Stromal cell of bone marrow (primary cell): Measurements from ENCODE around the gene SYT12.

Experiments
- DNase-seq: peaks from one replicate; pipeline ENCODE4 v3.0.0-alpha.2; 2012; ENCODE audit warnings: low read depth

SYT12 gene

DNA sequence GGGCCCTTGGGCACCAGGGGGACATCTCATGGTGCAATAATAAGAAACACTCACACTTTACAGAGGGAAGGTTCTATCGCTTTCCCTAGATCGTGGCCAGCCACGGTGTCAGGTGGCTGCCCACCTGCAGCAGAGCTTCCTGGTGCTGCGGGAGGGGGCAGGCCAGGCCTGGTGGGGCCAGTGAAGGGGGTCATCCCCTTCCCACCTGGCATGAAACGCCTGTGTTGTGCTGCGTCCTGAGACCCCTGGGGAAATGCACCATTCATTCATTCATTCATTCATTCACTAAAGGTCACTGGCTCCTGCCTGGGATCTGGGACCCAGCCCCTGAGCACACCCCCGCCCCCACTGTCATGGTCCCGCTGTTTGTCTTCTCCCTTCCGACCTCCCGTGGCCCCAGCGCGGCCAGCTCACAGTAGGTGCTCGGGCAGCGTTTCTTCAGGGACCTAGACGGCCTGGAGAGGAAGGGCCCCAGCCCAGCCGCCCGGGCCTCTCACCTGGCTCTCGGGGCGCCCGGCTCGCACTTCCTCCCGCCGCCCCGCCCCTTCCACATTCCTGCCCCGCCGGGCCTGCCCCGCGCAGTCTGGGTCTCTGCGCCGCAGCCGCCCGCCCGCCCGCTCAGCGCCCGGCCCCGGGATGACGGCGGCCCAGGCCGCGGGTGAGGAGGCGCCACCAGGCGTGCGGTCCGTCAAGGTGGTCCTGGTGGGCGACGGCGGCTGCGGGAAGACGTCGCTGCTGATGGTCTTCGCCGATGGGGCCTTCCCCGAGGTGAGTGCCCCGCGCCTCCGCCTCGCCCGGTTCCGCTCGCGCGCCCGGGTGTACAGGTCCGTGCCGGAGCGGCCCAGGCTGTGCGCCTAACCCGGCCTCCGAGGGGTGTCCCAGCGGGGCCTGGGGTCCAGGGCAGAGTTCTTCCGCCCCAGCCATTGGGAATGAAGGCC, 33.6 kb downstream of the SYT12 start, which contains the start of gene RHOD:
Gene RHOD, plus strand, starts transcription at position 581 of the 938 bp plus-strand sequence. Its CDS starts 56 bp downstream, at position 637.
- no peak for DNase-seq

DNA sequence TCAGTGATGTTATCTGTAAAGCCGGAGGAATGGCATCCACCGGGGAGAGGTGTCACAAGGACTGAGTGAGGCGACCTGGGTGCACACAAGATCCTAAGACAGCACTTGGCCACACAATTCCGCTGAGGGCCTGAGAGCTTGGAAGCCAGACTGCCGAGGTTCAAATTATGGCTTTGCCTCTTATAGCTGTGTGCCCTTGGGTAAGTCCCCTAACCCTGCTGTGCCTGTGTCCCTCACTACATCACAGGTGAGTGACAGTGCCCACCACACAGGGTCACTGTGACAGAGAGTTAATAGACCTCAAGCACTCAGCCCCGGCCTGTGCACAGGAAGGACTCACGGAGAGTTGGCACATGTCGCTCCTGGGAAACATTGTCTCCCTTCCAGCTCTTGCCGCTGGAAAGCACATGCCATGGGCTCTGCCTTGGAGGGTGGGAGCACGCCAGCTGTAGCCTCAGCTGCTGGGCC, 34.3 kb downstream of the SYT12 start:
- no peak for DNase-seq

DNA sequence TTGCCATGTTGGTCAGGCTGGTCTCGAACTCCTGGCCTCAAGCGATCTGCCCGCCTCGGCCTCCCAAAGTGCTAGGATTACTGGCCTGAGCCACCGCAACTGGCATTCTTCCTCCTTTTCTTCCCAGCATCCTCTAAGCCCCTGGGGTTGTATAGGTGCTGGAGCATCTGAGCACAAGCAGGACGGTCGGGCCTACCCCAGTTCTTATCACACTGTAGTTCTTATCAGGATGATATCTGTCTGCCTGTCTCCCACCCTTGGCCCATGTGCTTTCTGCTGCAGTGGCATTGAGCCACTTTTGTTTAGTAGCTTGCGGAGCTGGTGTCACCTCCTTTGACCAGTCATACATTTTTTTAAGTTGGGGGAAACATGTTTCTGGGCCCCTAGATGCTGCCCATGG, 35.6 kb downstream of the SYT12 start:
- DNase-seq: no peak

DNA sequence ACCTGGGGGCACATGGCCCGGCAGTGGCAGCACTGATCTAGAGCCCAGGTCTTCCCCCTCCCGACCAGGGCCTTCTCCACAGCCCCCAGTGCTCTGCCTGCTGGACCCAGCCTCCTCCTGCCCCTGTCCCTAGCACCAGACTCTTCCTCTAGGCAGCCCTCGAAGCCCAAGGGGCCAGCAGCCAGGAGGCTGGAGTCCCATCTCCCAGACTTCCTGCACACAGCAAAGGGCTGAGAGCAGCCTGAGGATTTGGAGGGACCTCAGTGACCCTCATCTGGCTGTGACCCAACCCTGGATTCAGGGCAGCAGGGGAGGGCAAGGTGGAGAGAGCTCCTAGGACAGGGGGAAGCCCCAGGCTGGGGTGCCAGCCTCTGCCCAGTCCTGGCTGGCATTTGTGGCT, 36.7 kb downstream of the SYT12 start:
- no peak for DNase-seq

DNA sequence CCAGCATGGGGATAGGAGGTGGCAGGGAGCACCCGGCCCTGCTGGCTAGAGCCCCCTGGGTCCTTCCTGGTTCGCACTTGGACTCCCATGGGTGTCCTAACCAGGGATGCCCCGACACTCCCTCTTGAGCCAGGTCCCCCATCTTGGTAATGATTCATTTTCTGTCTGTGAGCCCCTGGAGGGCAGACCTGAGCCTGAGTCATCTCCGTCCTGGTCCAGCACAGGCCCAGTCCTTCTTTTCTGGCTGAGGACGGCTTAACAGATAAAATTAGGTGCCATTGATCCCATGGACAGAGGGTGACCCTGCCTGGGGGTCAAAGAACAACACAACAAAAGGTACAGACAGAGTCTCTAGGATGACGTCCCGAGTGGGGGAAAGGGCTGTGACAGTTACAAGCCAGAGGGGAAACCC, 37.2 kb downstream of the SYT12 start:
- DNase-seq: no peak

- DNase-seq: no peak
Measured at GRCh38 chr11:67062526-67063373, 39.8 kb downstream of the SYT12 start.

- no peak for DNase-seq
Measured at GRCh38 chr11:67066333-67066709, 43.4 kb downstream of the SYT12 start.

DNA sequence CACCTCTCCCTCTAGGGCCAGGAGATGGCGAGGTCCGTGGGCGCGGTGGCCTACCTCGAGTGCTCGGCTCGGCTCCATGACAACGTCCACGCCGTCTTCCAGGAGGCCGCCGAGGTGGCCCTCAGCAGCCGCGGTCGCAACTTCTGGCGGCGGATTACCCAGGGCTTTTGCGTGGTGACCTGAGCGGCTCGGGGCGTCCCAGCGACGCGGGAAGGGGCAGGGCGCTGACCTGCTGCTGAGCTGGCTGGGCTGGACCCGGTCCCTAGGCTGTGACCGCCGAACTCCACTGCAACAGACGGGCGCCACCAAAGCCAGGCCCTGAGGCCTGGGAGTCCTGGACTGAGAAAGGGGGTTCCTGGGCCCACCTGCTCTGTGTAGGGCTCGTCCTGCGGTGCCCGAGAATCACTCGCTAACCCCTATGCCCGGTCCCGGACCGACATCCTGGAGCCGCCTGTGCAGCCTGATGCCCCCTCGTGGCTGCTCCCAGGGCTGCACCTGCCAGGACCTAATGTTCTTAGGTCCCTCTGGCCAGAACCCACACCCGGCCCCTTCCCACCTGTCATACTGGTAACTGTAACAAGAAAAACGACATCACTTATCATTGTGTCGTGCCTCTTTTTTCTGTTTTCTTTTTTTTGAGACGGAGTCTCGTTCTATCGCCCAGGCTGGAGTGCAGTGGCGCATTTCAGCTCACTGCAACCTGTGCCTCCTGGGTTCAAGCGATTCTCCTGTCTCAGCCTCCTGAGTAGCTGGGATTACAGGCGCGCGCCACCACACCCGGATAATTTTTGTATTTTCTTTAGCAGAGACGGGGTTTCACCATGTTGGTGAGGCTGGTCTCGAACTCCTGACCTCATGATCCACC, 48.7 kb downstream of the SYT12 start:
- DNase-seq: no peak

DNA sequence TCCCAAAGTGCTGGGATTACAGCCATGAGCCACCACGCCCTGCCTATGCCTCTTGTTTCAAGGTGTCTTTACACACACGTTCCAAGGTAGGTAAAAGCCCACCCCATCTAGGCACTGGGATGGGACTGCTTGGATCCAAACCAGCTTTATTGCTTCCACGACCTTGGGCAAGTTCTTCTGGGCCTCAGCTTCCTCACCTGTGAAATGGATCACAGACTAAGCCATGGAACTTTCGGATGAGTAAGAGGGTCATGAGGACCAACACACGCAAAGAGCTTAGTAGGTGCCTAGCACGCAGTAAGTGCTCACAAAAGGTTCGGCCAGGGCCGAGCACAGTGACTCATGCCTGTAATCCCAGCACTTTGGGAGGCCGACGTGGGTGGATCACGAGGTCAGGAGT, 49.4 kb downstream of the SYT12 start:
- DNase-seq: no peak

- DNase-seq: no peak
Measured at GRCh38 chr11:67073908-67074307, 51.0 kb downstream of the SYT12 start.

DNA sequence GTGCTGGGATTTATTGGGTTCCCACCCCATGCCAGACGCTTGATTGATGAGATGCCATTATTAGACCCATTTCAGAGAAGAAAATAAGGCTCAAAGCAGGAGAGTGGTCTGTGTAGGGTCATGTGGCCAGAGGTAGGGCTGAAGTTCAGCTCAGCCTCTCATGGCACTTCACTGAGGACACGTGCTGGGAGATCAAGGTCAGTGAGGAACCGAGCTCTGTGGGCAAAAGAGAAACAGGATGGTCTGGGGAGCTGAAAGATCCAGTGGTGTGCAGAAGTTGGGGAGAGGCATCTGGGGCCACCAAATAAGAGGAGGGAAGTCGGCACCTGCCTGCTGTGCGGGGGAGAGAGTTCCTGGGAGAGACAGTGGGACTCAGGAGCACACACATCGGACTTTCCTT, 53.3 kb downstream of the SYT12 start:
- DNase-seq: no peak

GRCh38 chr11:67079065-67079705, 56.3 kb downstream of the SYT12 start:
- no peak for DNase-seq

GRCh38 chr11:67082071-67082791, 59.3 kb downstream of the SYT12 start:
- DNase-seq: no peak

DNA sequence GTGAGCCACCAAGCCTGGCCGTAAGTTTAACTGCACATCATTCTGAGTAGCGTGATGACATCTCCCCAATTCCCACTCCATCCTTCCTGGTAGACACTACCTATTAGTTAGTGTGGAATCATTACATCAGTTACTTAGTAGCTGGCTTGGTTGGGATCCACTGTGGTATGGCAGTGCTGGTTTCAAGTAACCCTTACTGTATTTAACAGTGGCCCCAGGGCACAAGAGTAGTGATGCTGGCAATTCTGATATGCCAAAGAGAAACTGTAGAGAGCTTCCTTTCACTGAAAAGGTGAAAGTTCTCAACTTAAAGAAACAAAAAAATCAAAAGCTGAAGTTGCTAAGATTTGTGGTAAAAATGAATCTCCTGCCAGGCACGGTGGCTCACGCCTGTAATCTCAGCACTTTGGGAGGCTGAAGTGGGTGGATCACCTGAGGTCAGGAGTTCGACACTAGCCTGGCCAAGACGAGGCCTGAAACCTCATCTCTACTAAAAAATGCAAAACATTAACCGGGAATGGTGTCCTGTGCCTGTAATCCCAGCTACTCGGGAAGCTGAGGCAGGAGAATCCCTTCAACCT, 60.9 kb downstream of the SYT12 start:
- DNase-seq: no peak

- DNase-seq: no peak
Measured at GRCh38 chr11:67085617-67086016, 62.7 kb downstream of the SYT12 start.

GRCh38 chr11:67090717-67091116, 67.8 kb downstream of the SYT12 start:
- DNase-seq: no peak

GRCh38 chr11:67095214-67095507, 72.2 kb downstream of the SYT12 start:
- DNase-seq: no peak

DNA sequence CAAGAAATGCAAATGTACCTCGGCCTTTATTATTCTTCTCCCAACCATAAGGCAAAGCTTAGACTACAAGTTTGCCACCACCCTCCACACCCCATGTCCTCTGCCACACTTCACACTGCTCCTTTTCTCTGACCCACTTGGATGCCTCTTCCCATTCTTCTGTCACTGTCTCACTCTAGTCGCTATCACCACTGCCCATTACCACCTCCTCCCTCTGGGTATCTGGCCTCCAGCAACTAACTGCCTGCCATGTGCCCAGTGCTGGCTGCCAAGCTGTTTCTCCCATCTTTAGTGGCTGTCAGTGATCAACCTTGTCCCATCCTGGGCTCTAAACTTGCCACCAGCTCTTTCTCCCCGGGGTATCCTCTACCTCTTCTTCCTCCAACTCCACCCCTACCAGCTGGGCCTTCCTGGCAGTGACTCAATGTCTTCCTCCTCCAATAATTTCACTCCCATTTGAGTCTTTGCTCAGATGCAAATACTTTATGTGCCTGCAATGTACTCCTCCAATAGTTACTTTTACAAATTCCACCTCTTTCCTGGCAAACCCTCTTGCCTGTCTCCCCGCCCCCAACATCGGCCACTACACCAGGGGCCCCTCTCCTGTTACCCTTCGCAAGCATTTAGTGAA, 76.0 kb downstream of the SYT12 start:
- DNase-seq: no peak

DNA sequence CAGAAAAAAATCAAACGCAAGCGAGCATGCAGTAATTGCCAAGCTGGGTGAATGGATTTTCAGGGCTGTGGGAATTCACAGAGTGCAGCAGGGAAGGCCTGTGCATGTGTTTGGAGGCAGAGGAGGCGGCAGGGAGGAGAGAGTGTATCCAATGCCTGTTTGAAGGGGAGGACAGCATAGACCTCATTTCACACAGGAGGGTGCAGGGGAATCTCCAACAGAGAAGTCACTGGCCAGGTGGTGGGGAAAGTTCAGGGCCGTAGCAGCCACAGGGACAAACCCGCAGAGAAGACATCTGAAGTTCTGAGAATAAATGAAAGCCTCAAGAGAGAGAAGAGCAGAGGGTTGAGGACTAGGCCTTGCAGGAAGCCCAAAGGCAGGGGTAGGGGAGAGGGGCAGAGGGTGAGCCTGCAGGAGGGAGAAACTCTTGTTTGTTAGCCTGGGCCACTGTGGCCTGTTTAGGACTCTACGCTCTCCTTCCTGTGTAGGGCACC, 76.9 kb downstream of the SYT12 start:
- DNase-seq: no peak
